SK-N-SH treated with all-trans-retinoic acid at 6 μM for 48 hours (cell line): ENCODE results near the gene CD244.

Experiments
- ATAC-seq: fragments of 200-7000 bp; cut with Tn5 transposase; 3 replicates; pipeline ENCODE4 v1.9.1; 2020; ENCODE audit warnings: mild to moderate bottlenecking, moderate library complexity
- ARNTL ChIP-seq: fragments of 450-650 bp; formaldehyde crosslinking; IDR thresholded peaks from 2 replicates; pipeline ENCODE4 v1.5.0; 2020; ENCODE audit warnings: low read depth, mild to moderate bottlenecking, moderate library complexity, borderline replicate concordance
- BACH2 ChIP-seq: fragments of 250-450 bp; sonication (Bioruptor Pico); IDR thresholded peaks from 2 replicates; pipeline ENCODE4 v1.9.0; 2021; ENCODE audit warnings: mild to moderate bottlenecking, borderline replicate concordance
- CSDC2 ChIP-seq: fragments of 250-450 bp; sonication (Bioruptor Pico); IDR thresholded peaks from 2 replicates; pipeline ENCODE4 v1.5.0; 2020; ENCODE audit warnings: mild to moderate bottlenecking, moderate library complexity
- ESRRG ChIP-seq: fragments of 250-450 bp; sonication (Bioruptor Pico); IDR thresholded peaks from 2 replicates; pipeline ENCODE4 v1.6.1; 2021; ENCODE audit warnings: mild to moderate bottlenecking
- GLIS3 ChIP-seq: fragments of 250-450 bp; sonication (Bioruptor Pico); IDR thresholded peaks from 2 replicates; pipeline ENCODE4 v1.5.0; 2020; ENCODE audit warnings: mild to moderate bottlenecking, moderate library complexity
- ISL1 ChIP-seq: fragments of 250-450 bp; sonication (Bioruptor Pico); IDR thresholded peaks from 2 replicates; pipeline ENCODE4 v2.1.2; 2022; ENCODE audit warnings: mild to moderate bottlenecking, moderate library complexity
- OSR1 ChIP-seq: fragments of 250-450 bp; sonication (Bioruptor Pico); IDR thresholded peaks from 2 replicates; pipeline ENCODE4 v1.8.0; 2022; ENCODE audit warnings: moderate library complexity, mild to moderate bottlenecking, inconsistent platforms
- PPARA ChIP-seq: fragments of 250-450 bp; sonication (Bioruptor Pico); IDR thresholded peaks from 2 replicates; pipeline ENCODE4 v1.5.0; 2020; ENCODE audit warnings: mild to moderate bottlenecking, borderline replicate concordance
- RARB ChIP-seq: fragments of 250-450 bp; sonication (Bioruptor Pico); IDR thresholded peaks from 2 replicates; pipeline ENCODE4 v1.8.0; 2021; ENCODE audit warnings: mild to moderate bottlenecking, moderate library complexity
- SNAI2 ChIP-seq: fragments of 250-450 bp; sonication (Bioruptor Pico); IDR thresholded peaks from 2 replicates; pipeline ENCODE4 v1.5.0; 2020; ENCODE audit warnings: mild to moderate bottlenecking, moderate library complexity
- TOX ChIP-seq: fragments of 250-450 bp; sonication (Bioruptor Pico); IDR thresholded peaks from 2 replicates; pipeline ENCODE4 v1.8.0; 2021; ENCODE audit warnings: mild to moderate bottlenecking, moderate library complexity, borderline replicate concordance
- ZFP3 ChIP-seq: fragments of 250-450 bp; sonication (Bioruptor Pico); IDR thresholded peaks from 2 replicates; pipeline ENCODE4 v1.5.0; 2020; ENCODE audit warnings: mild to moderate bottlenecking, moderate library complexity
- ZFP30 ChIP-seq: fragments of 450-650 bp; formaldehyde crosslinking; IDR thresholded peaks from 2 replicates; pipeline ENCODE4 v1.5.0; 2022; ENCODE audit warnings: mild to moderate bottlenecking, moderate library complexity
- ZNF565 ChIP-seq: fragments of 450-650 bp; formaldehyde crosslinking; conservative IDR thresholded peaks from 2 replicates; pipeline ENCODE4 v1.5.0; 2020; ENCODE audit warnings: low read depth, mild to moderate bottlenecking, moderate library complexity
- ZNF70 ChIP-seq: fragments of 450-650 bp; formaldehyde crosslinking; IDR thresholded peaks from 2 replicates; pipeline ENCODE4 v1.5.0; 2020; ENCODE audit warnings: mild to moderate bottlenecking, moderate library complexity
- ZNF8 ChIP-seq: fragments of 450-650 bp; formaldehyde crosslinking; IDR thresholded peaks from 2 replicates; pipeline ENCODE4 v1.5.0; 2020; ENCODE audit warnings: mild to moderate bottlenecking, moderate library complexity
- TF ChIP-seq, protein P1 (sequence below): fragments of 250-450 bp; sonication (Bioruptor Pico); IDR thresholded peaks from 2 replicates; pipeline ENCODE4 v1.8.0; 2021; ENCODE audit warnings: low read depth, mild to moderate bottlenecking, moderate library complexity, borderline replicate concordance
- TF ChIP-seq, protein P2 (sequence below): fragments of 250-450 bp; sonication (Bioruptor Pico); IDR thresholded peaks from 2 replicates; pipeline ENCODE4 v1.8.0; 2020; ENCODE audit warnings: mild to moderate bottlenecking, moderate library complexity, borderline replicate concordance
- TF ChIP-seq, protein P3 (sequence below): fragments of 250-450 bp; sonication (Bioruptor Pico); IDR thresholded peaks from 2 replicates; pipeline ENCODE4 v1.5.1; 2020; ENCODE audit warnings: low read depth, mild to moderate bottlenecking, moderate library complexity
- TF ChIP-seq, protein P4 (sequence below): fragments of 250-450 bp; sonication (Bioruptor Pico); IDR thresholded peaks from 2 replicates; pipeline ENCODE4 v1.5.1; 2021; ENCODE audit warnings: mild to moderate bottlenecking, moderate library complexity

Gene CD244

DNA sequence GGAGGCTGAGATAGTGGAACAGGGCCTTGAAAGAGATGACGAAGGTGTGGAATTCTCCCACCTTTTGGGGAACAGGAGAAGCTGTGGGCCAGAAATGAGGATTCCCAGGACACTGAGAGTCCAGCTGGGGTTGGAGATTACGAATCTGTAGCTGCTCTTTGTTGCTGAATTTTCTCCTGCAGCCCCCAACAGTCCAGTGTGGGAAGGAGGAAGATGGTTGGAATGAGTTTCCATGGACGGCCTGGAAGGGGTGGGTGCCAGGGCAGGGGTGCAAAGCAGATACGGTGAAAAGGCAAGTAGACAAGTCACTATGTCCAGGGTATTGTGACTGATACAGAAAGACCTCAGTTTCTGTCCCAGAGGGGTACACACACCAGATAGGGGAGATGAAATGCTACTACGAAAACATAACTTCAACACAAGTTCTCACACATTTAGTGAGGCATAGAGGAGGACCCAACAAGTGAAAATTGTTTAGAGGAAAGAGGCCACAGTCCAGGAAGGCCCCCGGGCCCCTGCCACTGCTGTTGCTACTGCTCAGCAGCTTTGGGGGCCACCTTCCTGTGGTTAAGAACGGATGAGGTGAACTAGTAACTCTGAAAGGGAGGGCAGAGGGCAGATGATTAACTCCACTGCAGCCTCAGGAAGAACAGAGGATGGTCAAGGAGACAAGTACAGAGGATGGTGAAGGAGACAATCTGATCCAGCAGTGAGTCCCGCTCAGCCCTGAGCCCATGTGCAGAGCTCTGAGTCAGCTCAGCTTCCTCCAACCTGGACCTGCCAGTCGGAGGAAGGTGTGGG, 7.3 kb downstream of the CD244 start:
- ATAC-seq, result no peak
- TF ChIP-seq, protein P1, sequence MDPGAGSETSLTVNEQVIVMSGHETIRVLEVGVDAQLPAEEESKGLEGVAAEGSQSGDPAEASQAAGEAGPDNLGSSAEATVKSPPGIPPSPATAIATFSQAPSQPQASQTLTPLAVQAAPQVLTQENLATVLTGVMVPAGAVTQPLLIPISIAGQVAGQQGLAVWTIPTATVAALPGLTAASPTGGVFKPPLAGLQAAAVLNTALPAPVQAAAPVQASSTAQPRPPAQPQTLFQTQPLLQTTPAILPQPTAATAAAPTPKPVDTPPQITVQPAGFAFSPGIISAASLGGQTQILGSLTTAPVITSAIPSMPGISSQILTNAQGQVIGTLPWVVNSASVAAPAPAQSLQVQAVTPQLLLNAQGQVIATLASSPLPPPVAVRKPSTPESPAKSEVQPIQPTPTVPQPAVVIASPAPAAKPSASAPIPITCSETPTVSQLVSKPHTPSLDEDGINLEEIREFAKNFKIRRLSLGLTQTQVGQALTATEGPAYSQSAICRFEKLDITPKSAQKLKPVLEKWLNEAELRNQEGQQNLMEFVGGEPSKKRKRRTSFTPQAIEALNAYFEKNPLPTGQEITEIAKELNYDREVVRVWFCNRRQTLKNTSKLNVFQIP (CRISPR knock-in tag), result no peak
- no peak for TF ChIP-seq SNAI2 (CRISPR knock-in tag)
- TF ChIP-seq ARNTL (CRISPR knock-in tag), result no peak
- no peak for TF ChIP-seq RARB (CRISPR knock-in tag)
- TF ChIP-seq, protein P2, sequence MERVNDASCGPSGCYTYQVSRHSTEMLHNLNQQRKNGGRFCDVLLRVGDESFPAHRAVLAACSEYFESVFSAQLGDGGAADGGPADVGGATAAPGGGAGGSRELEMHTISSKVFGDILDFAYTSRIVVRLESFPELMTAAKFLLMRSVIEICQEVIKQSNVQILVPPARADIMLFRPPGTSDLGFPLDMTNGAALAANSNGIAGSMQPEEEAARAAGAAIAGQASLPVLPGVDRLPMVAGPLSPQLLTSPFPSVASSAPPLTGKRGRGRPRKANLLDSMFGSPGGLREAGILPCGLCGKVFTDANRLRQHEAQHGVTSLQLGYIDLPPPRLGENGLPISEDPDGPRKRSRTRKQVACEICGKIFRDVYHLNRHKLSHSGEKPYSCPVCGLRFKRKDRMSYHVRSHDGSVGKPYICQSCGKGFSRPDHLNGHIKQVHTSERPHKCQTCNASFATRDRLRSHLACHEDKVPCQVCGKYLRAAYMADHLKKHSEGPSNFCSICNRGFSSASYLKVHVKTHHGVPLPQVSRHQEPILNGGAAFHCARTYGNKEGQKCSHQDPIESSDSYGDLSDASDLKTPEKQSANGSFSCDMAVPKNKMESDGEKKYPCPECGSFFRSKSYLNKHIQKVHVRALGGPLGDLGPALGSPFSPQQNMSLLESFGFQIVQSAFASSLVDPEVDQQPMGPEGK (CRISPR knock-in tag), result no peak
- TF ChIP-seq ZNF8 (CRISPR knock-in tag), result no peak
- no peak for TF ChIP-seq PPARA (CRISPR knock-in tag)
- no peak for TF ChIP-seq ZFP30 (CRISPR knock-in tag)
- TF ChIP-seq BACH2, result no peak
- TF ChIP-seq ISL1 (CRISPR knock-in tag), result no peak
- TF ChIP-seq ZNF70 (CRISPR knock-in tag), result no peak

DNA sequence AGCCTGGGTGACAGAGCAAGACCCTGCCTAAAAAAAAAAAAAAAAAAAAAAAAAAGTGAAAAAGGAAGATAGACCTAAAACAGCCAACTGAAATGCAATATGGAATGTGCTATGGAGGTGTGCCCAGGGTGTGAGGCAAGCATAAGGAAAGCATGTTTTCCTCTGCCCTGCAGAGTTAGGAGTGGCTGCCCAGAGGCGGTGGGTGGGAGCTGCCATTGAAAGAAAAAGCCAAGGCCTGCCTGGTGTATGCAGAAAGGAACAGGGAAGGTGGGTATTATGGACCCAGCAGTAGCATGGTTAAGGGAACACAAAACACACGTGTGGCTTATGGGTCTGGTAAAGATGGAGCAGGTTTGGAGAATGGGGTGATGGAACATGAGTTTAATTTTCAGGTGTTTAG, 8.9 kb downstream of the CD244 start:
- no peak for TF ChIP-seq GLIS3 (CRISPR knock-in tag)
- TF ChIP-seq, protein P3, sequence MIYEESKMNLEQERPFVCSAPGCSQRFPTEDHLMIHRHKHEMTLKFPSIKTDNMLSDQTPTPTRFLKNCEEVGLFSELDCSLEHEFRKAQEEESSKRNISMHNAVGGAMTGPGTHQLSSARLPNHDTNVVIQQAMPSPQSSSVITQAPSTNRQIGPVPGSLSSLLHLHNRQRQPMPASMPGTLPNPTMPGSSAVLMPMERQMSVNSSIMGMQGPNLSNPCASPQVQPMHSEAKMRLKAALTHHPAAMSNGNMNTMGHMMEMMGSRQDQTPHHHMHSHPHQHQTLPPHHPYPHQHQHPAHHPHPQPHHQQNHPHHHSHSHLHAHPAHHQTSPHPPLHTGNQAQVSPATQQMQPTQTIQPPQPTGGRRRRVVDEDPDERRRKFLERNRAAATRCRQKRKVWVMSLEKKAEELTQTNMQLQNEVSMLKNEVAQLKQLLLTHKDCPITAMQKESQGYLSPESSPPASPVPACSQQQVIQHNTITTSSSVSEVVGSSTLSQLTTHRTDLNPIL (CRISPR knock-in tag), result no peak
- TF ChIP-seq SNAI2 (CRISPR knock-in tag), result no peak
- no peak for TF ChIP-seq ZNF565
- ATAC-seq, result no peak

DNA sequence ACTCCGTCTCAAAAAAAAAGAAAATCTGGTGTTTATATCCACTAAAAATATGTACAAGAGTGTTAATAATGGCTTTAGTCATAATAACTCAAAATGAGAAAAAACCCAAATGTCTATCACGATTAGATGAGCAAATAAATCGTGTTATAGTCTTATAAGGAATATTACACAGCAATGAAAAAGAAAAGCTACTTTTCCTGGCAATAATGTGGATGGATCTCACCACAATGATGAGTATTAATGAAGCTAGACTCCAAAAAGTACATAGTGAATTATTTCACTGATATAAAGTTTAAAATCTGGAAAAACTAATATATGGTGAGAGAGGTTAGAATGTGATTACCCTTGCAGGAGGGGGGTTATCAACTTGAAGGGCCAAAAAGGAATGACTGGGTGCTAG, 9.7 kb downstream of the CD244 start:
- ATAC-seq, result no peak
- TF ChIP-seq PPARA (CRISPR knock-in tag) (no peak), ZFP3 (no peak), ESRRG (CRISPR knock-in tag) (no peak), ZNF8 (CRISPR knock-in tag) (no peak), TOX (no peak), BACH2 (no peak), OSR1 (CRISPR knock-in tag) (no peak), SNAI2 (CRISPR knock-in tag) (no peak), CSDC2 (no peak), ZFP30 (CRISPR knock-in tag) (no peak), ZNF70 (CRISPR knock-in tag) (no peak), GLIS3 (CRISPR knock-in tag) (no peak), ARNTL (CRISPR knock-in tag) (no peak)
- TF ChIP-seq, protein P1 (CRISPR knock-in tag), result no peak
- TF ChIP-seq, protein P3 (CRISPR knock-in tag), result no peak
- TF ChIP-seq, protein P4, sequence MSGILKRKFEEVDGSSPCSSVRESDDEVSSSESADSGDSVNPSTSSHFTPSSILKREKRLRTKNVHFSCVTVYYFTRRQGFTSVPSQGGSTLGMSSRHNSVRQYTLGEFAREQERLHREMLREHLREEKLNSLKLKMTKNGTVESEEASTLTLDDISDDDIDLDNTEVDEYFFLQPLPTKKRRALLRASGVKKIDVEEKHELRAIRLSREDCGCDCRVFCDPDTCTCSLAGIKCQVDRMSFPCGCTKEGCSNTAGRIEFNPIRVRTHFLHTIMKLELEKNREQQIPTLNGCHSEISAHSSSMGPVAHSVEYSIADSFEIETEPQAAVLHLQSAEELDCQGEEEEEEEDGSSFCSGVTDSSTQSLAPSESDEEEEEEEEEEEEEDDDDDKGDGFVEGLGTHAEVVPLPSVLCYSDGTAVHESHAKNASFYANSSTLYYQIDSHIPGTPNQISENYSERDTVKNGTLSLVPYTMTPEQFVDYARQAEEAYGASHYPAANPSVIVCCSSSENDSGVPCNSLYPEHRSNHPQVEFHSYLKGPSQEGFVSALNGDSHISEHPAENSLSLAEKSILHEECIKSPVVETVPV (CRISPR knock-in tag), result no peak
